Loucy (cell line): Measurements from ENCODE around the gene DOCK10.

Source experiments
- CTCF ChIP-seq: fragments of 200-600 bp; sonication (generic); conservative IDR thresholded peaks from 2 replicates; pipeline ENCODE4 v1.5.1; 2014; ENCODE audit warnings: mild to moderate bottlenecking, antibody characterized with exemption, low read length
- EZH2phosphoT487 ChIP-seq: fragments of 200-600 bp; IDR thresholded peaks from 2 replicates; pipeline ENCODE4 v1.6.1; 2018; ENCODE audit warnings: antibody characterized with exemption, mild to moderate bottlenecking, moderate library complexity, borderline replicate concordance

- TF ChIP-seq CTCF: no peak
- TF ChIP-seq EZH2phosphoT487: no peak
These were observed 4.6 kb downstream of the DOCK10 start for GRCh38 chr2:225037415-225038230.
